Cardiac septum (tissue), 1 donor: ENCODE data around the gene NUP107. TPM values are rescaled to one million over a fixed set of nuclear protein-coding genes. Genes with fewer than 3 reads are reported as not detected.

Source experiments
- DNase-seq: peaks from one replicate; pipeline ENCODE4 v3.0.0-alpha.2; 2020; ENCODE audit warnings: low spot score
- intact Hi-C: fragments of 100-400 bp; cut with DNase I; formaldehyde crosslinking; loops from one replicate; pipeline ENCODE4 v1.14.0; 2022
- total RNA-seq: library from RNA; stranded (reverse); fragmentation: NEBNext Ultra II Directional; extraction: Animal tissue kit (Norgen Biotek cat#: 25700); gene quantifications from one replicate; pipeline ENCODE4 v1.2.1, GENCODE V29; 2021
- donor health status: DM: no; HTN: no; CAD: no.

The NUP107 gene
- total RNA-seq, 1 donor from 2014 or later = 23.1 TPM

GRCh38 chr12:68768431-68768939 lies 81.7 kb downstream of the NUP107 start:
- intact Hi-C loops = no loop called here
- DNase-seq = no peak

GRCh38 chr12:68769941-68770340 lies 83.2 kb downstream of the NUP107 start:
- intact Hi-C loops = no loop called here

GRCh38 chr12:68771223-68771925 lies 84.6 kb downstream of the NUP107 start:
- no peak for DNase-seq
- intact Hi-C loops = no loop called here

More at GRCh38 chr12:68769941-68770340, 83.2 kb downstream of the NUP107 start:
- no peak for DNase-seq

GRCh38 chr12:68772714-68773113 lies 85.9 kb downstream of the NUP107 start:
- no peak for DNase-seq
- intact Hi-C loops = no loop called here

GRCh38 chr12:68773582-68773981 lies 86.8 kb downstream of the NUP107 start:
- intact Hi-C loops = no loop called here
- DNase-seq = no peak

- intact Hi-C loops = no loop called here
These were observed 88.4 kb downstream of the NUP107 start for GRCh38 chr12:68775121-68775630.

GRCh38 chr12:68776976-68777610 lies 90.3 kb downstream of the NUP107 start:
- no peak for DNase-seq
- intact Hi-C loops = no loop called here

More at GRCh38 chr12:68775121-68775630, 88.4 kb downstream of the NUP107 start:
- DNase-seq = no peak

- DNase-seq = no peak
- intact Hi-C loops = no loop called here
These were observed 92.5 kb downstream of the NUP107 start for GRCh38 chr12:68779280-68779679.

GRCh38 chr12:68780731-68781130 lies 94.0 kb downstream of the NUP107 start:
- intact Hi-C loops = no loop called here
- DNase-seq = no peak

- intact Hi-C loops = no loop called here
- no peak for DNase-seq
These were observed 95.0 kb downstream of the NUP107 start for GRCh38 chr12:68781728-68782127.

- intact Hi-C loops = no loop called here
- no peak for DNase-seq
These were observed 97.2 kb downstream of the NUP107 start for GRCh38 chr12:68784015-68784414.

- intact Hi-C loops = no loop called here
- DNase-seq = no peak
These were observed 98.6 kb downstream of the NUP107 start for GRCh38 chr12:68785358-68785757.

GRCh38 chr12:68785823-68786222 lies 99.0 kb downstream of the NUP107 start:
- intact Hi-C loops = no loop called here
- DNase-seq = no peak

- intact Hi-C loops = no loop called here
- DNase-seq = no peak
These were observed 100.2 kb downstream of the NUP107 start for GRCh38 chr12:68786929-68787328.

- intact Hi-C loops = no loop called here
These were observed 101.9 kb downstream of the NUP107 start for GRCh38 chr12:68788554-68789143.

GRCh38 chr12:68789144-68789878 lies 102.5 kb downstream of the NUP107 start:
- intact Hi-C loops = no loop called here
- no peak for DNase-seq

More at GRCh38 chr12:68788554-68789143, 101.9 kb downstream of the NUP107 start:
- DNase-seq = no peak

- DNase-seq = no peak
These were observed 103.5 kb downstream of the NUP107 start for GRCh38 chr12:68790081-68790951.

GRCh38 chr12:68790952-68791234 lies 104.1 kb downstream of the NUP107 start:
- intact Hi-C loops = no loop called here
- no peak for DNase-seq

More at GRCh38 chr12:68790081-68790951, 103.5 kb downstream of the NUP107 start:
- intact Hi-C loops = no loop called here

GRCh38 chr12:68791897-68792481 lies 105.2 kb downstream of the NUP107 start:
- DNase-seq = no peak
- intact Hi-C loops = no loop called here
